GM23338 (cell line): ENCODE measurements around the gene GPATCH2. TPM values are rescaled to one million over a fixed set of nuclear protein-coding genes. Genes with fewer than 3 reads are reported as not detected.
A peak's percentile ranks its signal among the peaks of the same experiment; 100 is the strongest.

Source experiments
- ATAC-seq: fragments of 200-7000 bp; cut with Tn5 transposase; 3 replicates; pipeline ENCODE4 v1.9.1; 2020
- DNase-seq: peaks from one replicate; pipeline ENCODE4 v3.0.0-alpha.2; 2015; ENCODE audit warnings: low spot score
- H2AFZ ChIP-seq: fragments of 200-600 bp; sonication (generic); 2 replicates; pipeline ENCODE4 v1.8.0; 2016; ENCODE audit warnings: antibody characterized with exemption, mild to moderate bottlenecking, moderate library complexity
- H3F3A ChIP-seq: fragments of 200-600 bp; sonication (generic); replicated peaks from 2 replicates; pipeline ENCODE4 v1.8.0; 2017; ENCODE audit warnings: antibody characterized with exemption, mixed run types, low read depth
- H3K27ac ChIP-seq: fragments of 200-600 bp; sonication (generic); 2 replicates; pipeline ENCODE4 v1.6.1; 2016; ENCODE audit warnings: low read depth
- H3K27me3 ChIP-seq: fragments of 200-600 bp; sonication (generic); 2 replicates; pipeline ENCODE4 v1.8.0; 2016; ENCODE audit warnings: mild to moderate bottlenecking, mixed run types, moderate library complexity; ENCODE audit not compliant: insufficient read depth
- H3K36me3 ChIP-seq: fragments of 200-600 bp; sonication (generic); 2 replicates; pipeline ENCODE4 v1.8.0; 2016; ENCODE audit warnings: mild to moderate bottlenecking; ENCODE audit not compliant: insufficient read depth
- H3K4me1 ChIP-seq: fragments of 200-600 bp; sonication (generic); 2 replicates; pipeline ENCODE4 v1.8.0; 2016; ENCODE audit warnings: mild to moderate bottlenecking, moderate library complexity; ENCODE audit not compliant: insufficient read depth
- H3K4me2 ChIP-seq: fragments of 200-600 bp; sonication (generic); 2 replicates; pipeline ENCODE4 v1.7.1; 2017; ENCODE audit warnings: mixed run types
- H3K4me3 ChIP-seq: fragments of 200-600 bp; sonication (generic); 2 replicates; pipeline ENCODE4 v1.6.1; 2016; ENCODE audit warnings: mixed run types
- H3K79me2 ChIP-seq: fragments of 200-600 bp; sonication (generic); replicated peaks from 2 replicates; pipeline ENCODE4 v1.8.0; 2017; ENCODE audit warnings: mild to moderate bottlenecking; ENCODE audit not compliant: insufficient read depth
- H3K9me2 ChIP-seq: fragments of 200-600 bp; sonication (generic); 2 replicates; pipeline ENCODE4 v1.8.0; 2017; ENCODE audit not compliant: insufficient read depth
- H4K20me1 ChIP-seq: fragments of 200-600 bp; sonication (generic); replicated peaks from 2 replicates; pipeline ENCODE4 v1.8.0; 2017; ENCODE audit warnings: mild to moderate bottlenecking; ENCODE audit not compliant: insufficient read depth
- H3K27ac Mint-ChIP-seq: 2 replicates; pipeline ENCODE4 v1.8.0; 2020; ENCODE audit warnings: inconsistent platforms, mild to moderate bottlenecking, moderate library complexity, mixed read lengths
- H3K27me3 Mint-ChIP-seq: 3 replicates; pipeline ENCODE4 v1.8.0; 2022; ENCODE audit warnings: low read depth, mild to moderate bottlenecking, moderate library complexity, mixed read lengths, inconsistent platforms; ENCODE audit not compliant: insufficient read depth, poor library complexity
- H3K36me3 Mint-ChIP-seq: 3 replicates; pipeline ENCODE4 v1.8.0; 2021; ENCODE audit warnings: low read depth, mild to moderate bottlenecking, inconsistent platforms, moderate library complexity, mixed read lengths
- H3K4me1 Mint-ChIP-seq: 3 replicates; pipeline ENCODE4 v1.8.0; 2020; ENCODE audit warnings: mild to moderate bottlenecking, inconsistent platforms, mixed read lengths
- H3K4me3 Mint-ChIP-seq: 3 replicates; pipeline ENCODE4 v1.8.0; 2021; ENCODE audit warnings: moderate library complexity, mild to moderate bottlenecking, inconsistent platforms, mixed read lengths
- H3K9me3 Mint-ChIP-seq: 3 replicates; pipeline ENCODE4 v1.8.0; 2020; ENCODE audit warnings: moderate library complexity, mild to moderate bottlenecking, inconsistent platforms, mixed read lengths
- CREB1 ChIP-seq: fragments of 250-450 bp; sonication (Bioruptor Pico); IDR thresholded peaks from 2 replicates; pipeline ENCODE4 v1.5.0; 2020; ENCODE audit warnings: low read depth, mild to moderate bottlenecking, moderate library complexity
- ETS1 ChIP-seq: IDR thresholded peaks from 2 replicates; pipeline ENCODE4 v1.6.1; 2016; ENCODE audit warnings: antibody characterized with exemption
- EZH2 ChIP-seq: fragments of 200-600 bp; sonication (generic); IDR thresholded peaks from one replicate; pipeline ENCODE4 v1.8.0; 2017; ENCODE audit warnings: antibody characterized with exemption, mild to moderate bottlenecking, low read depth; ENCODE audit not compliant: unreplicated experiment
- EZH2phosphoT487 ChIP-seq: fragments of 200-600 bp; sonication (generic); IDR thresholded peaks from one replicate; pipeline ENCODE4 v1.8.1; 2018; ENCODE audit warnings: antibody characterized with exemption; ENCODE audit not compliant: unreplicated experiment
- JUNB ChIP-seq: IDR thresholded peaks from one replicate; pipeline ENCODE4 v1.6.1; 2016; ENCODE audit warnings: antibody characterized with exemption; ENCODE audit not compliant: unreplicated experiment
- REST ChIP-seq: IDR thresholded peaks from one replicate; pipeline ENCODE4 v1.6.1; 2018; ENCODE audit warnings: antibody characterized with exemption; ENCODE audit not compliant: unreplicated experiment
- STAT1 ChIP-seq: IDR thresholded peaks from one replicate; pipeline ENCODE4 v1.6.1; 2016; ENCODE audit warnings: antibody characterized with exemption; ENCODE audit not compliant: unreplicated experiment
- ZNF114 ChIP-seq: fragments of 250-450 bp; sonication (Bioruptor Pico); IDR thresholded peaks from 2 replicates; pipeline ENCODE4 v1.5.0; 2020; ENCODE audit warnings: mild to moderate bottlenecking, moderate library complexity
- ZNF331 ChIP-seq: fragments of 250-450 bp; sonication (Bioruptor Pico); IDR thresholded peaks from 2 replicates; pipeline ENCODE4 v1.5.0; 2020; ENCODE audit warnings: low read depth, mild to moderate bottlenecking, moderate library complexity
- polyA plus RNA-seq: library from polyadenylated mRNA; unstranded; fragments of >200 nt; fragmentation: Nextera tagmentation; extraction: Ambion mirVana; gene quantifications from 2 replicates; pipeline ENCODE4 v1.2.1, GENCODE V29; 2016
- total RNA-seq: library from RNA; depleted of rRNA; stranded (reverse); fragments of >200 nt; shearing (Covaris generic); gene quantifications from 2 replicates; pipeline ENCODE4 v1.2.3, GENCODE V29; 2014
- TF ChIP-seq, protein P1 (sequence below), 2 experiments: fragments of 200-600 bp in 1 of 2; sonication (generic) in 1 of 2; conservative IDR thresholded peaks; 2 replicates each; pipeline versions ENCODE4 v1.5.1 to v1.6.1; 2016 to 2017; ENCODE audit warnings: antibody characterized with exemption in 2 of 2, low read depth in 2 of 2, mild to moderate bottlenecking in 2 of 2, moderate library complexity in 1 of 2

The GPATCH2 gene
- total and polyA plus RNA-seq, 2 experiments from 2014 or later = 12.3 to 26.7 TPM

- TF ChIP-seq EZH2 = no peak
- no peak for TF ChIP-seq REST
- Histone ChIP-seq H3K27ac (no peak overlapping the region), H3K4me2 (no peak overlapping the region), H3K4me1 (no peaks in the 10 kb centered on the region), H3F3A (no peaks in the 10 kb centered on the region), H3K36me3 (no peaks in the 10 kb centered on the region), H3K4me3 (no peak overlapping the region), H3K9me2 (no peaks in the 10 kb centered on the region), H2AFZ (no peak overlapping the region), H3K79me2 (no peaks in the 10 kb centered on the region), H4K20me1 (no peaks in the 10 kb centered on the region), H3K27me3 (no peaks in the 10 kb centered on the region)
- H3K27ac Mint-ChIP-seq = no peak overlapping the region
- no peaks in the 10 kb centered on the region for H3K9me3 Mint-ChIP-seq
- H3K36me3 Mint-ChIP-seq = no peaks in the 10 kb centered on the region
- no peak for ATAC-seq
- no peaks in the 10 kb centered on the region for H3K27me3 Mint-ChIP-seq
- DNase-seq = no peak
- peaks cover 4% of the 10 kb centered on the region; the same call in 1 of the 3 replicates for H3K4me1 Mint-ChIP-seq
- H3K4me3 Mint-ChIP-seq = no peak overlapping the region
Measured at GRCh38 chr1:217647791-217648190, 16.9 kb upstream of the GPATCH2 start.

GRCh38 chr1:217642455-217642854 is 11.6 kb upstream of the GPATCH2 start:
- Histone ChIP-seq H3K27ac (no peak overlapping the region), H3K4me2 (no peak overlapping the region), H3K27me3 (no peaks in the 10 kb centered on the region), H3K9me2 (no peaks in the 10 kb centered on the region), H4K20me1 (no peaks in the 10 kb centered on the region), H3K79me2 (no peaks in the 10 kb centered on the region), H3K4me3 (no peak overlapping the region), H3K4me1 (no peaks in the 10 kb centered on the region), H3K36me3 (no peaks in the 10 kb centered on the region), H2AFZ (peak overlapping the region; percentile 67; the same call in 1 of the 2 replicates), H3F3A (no peaks in the 10 kb centered on the region)
- Mint-ChIP-seq H3K36me3 (no peaks in the 10 kb centered on the region), H3K27ac (no peak overlapping the region), H3K9me3 (no peaks in the 10 kb centered on the region), H3K4me1 (peaks cover 4% of the 10 kb centered on the region; the same call in 1 of the 3 replicates), H3K27me3 (no peaks in the 10 kb centered on the region), H3K4me3 (no peak overlapping the region)
- ATAC-seq (no peak), DNase-seq (no peak)
- TF ChIP-seq, protein P1, sequence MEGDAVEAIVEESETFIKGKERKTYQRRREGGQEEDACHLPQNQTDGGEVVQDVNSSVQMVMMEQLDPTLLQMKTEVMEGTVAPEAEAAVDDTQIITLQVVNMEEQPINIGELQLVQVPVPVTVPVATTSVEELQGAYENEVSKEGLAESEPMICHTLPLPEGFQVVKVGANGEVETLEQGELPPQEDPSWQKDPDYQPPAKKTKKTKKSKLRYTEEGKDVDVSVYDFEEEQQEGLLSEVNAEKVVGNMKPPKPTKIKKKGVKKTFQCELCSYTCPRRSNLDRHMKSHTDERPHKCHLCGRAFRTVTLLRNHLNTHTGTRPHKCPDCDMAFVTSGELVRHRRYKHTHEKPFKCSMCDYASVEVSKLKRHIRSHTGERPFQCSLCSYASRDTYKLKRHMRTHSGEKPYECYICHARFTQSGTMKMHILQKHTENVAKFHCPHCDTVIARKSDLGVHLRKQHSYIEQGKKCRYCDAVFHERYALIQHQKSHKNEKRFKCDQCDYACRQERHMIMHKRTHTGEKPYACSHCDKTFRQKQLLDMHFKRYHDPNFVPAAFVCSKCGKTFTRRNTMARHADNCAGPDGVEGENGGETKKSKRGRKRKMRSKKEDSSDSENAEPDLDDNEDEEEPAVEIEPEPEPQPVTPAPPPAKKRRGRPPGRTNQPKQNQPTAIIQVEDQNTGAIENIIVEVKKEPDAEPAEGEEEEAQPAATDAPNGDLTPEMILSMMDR (conservative IDR thresholded peaks at IDR 0.05; ENCODE audit: low read depth in 2 of 2) = no peak
- no peak for TF ChIP-seq ZNF114 (CRISPR knock-in tag)
- TF ChIP-seq ETS1 = no peak
- TF ChIP-seq JUNB = no peak
- no peak for TF ChIP-seq CREB1 (CRISPR knock-in tag)
- no peak for TF ChIP-seq STAT1
- no peak for TF ChIP-seq ZNF331 (CRISPR knock-in tag)
- TF ChIP-seq EZH2phosphoT487 = no peak
